AG04450 (cell line): ENCODE measurements around the gene CRIP3. TPM values are rescaled to one million over a fixed set of nuclear protein-coding genes. Genes with fewer than 3 reads are reported as not detected.

Experiments
- CTCF ChIA-PET: fragments of 300-600, 350-600 bp; formaldehyde crosslinking; extraction: SDS; loops from one replicate; lab custom pipeline; 2022; ENCODE audit warnings: antibody characterized with exemption, inconsistent platforms; lab: Charles Lee
- POLR2A ChIA-PET: fragments of 350-600 bp; formaldehyde crosslinking; extraction: SDS; loops from one replicate; lab custom pipeline; 2021; ENCODE audit warnings: antibody characterized with exemption, inconsistent platforms; lab: Yijun Ruan, JAX
- DNase-seq: peaks from one replicate; pipeline ENCODE4 v3.0.0-alpha.2; 2011; ENCODE audit warnings: low read depth, low spot score
- H3K27ac ChIP-seq: one replicate; pipeline ENCODE4 v1.5.1; 2012; ENCODE audit warnings: low read depth, low read length, control low read depth
- H3K27me3 ChIP-seq: one replicate; pipeline ENCODE4 v1.6.0; 2012; ENCODE audit warnings: low read length; ENCODE audit not compliant: control insufficient read depth, insufficient read depth
- H3K4me3 ChIP-seq: 2 replicates; pipeline ENCODE4 v1.5.1; 2011; ENCODE audit warnings: mild to moderate bottlenecking, low read depth, low read length, control low read depth
- H3K9me3 ChIP-seq: 2 replicates; pipeline ENCODE4 v1.5.1; 2012; ENCODE audit warnings: low read length; ENCODE audit not compliant: control insufficient read depth, insufficient read depth
- CTCF ChIP-seq: IDR thresholded peaks from 2 replicates; pipeline ENCODE4 v1.5.1; 2011; ENCODE audit warnings: low read depth, low read length, control low read depth, inconsistent platforms
- polyA plus RNA-seq: library from polyadenylated mRNA; depleted of rRNA; stranded (reverse); fragments of >200 nt; gene quantifications from 2 replicates; pipeline ENCODE4 v1.2.3, GENCODE V29; 2011; rRNA removed
- small RNA-seq: library from RNA; depleted of rRNA; stranded (forward); fragments of <200 nt; gene quantifications from one replicate; pipeline ENCODE3, GENCODE V24; 2012; ENCODE audit warnings: low read depth; ENCODE audit not compliant: insufficient read length

Gene CRIP3
- polyA plus RNA-seq, 1 experiment = not detected

GRCh38 chr6:43256670-43257366 is 51.8 kb downstream of the CRIP3 start:
- DNase-seq = no peak
- Histone ChIP-seq H3K9me3 (no peaks in the 10 kb centered on the region; the same call in 1 of the 2 replicates), H3K4me3 (no peak overlapping the region), H3K27ac (no peak overlapping the region), H3K27me3 (peaks cover 24% of the 10 kb centered on the region)
- ChIA-PET CTCF (no interaction called here), POLR2A (no interaction called here)
- TF ChIP-seq CTCF = no peak

Small RNA genes within 50 kb of the gene (small RNA-seq; reads per million reads assigned to genes)
- not detected for gene RPL12P47

Other genes starting within 250 kb of the CRIP3 start
- gene MRPL2, start 249.4 kb downstream of the CRIP3 start, polyA plus RNA-seq = 19.3 and 19.4 TPM in 2 replicates
- gene KLC4, start 249.2 kb downstream of the CRIP3 start, polyA plus RNA-seq = 9.1 and 10.2 TPM in 2 replicates
- 146 and 179 TPM in 2 replicates for gene PTK7, start 232.5 kb downstream of the CRIP3 start, polyA plus RNA-seq
- gene SRF, start 137.6 kb downstream of the CRIP3 start, polyA plus RNA-seq = 36.8 and 48.5 TPM in 2 replicates
- gene CUL9, start 126.6 kb downstream of the CRIP3 start, polyA plus RNA-seq = 11.5 and 11.8 TPM in 2 replicates
- 36.9 and 42.4 TPM in 2 replicates for gene DNPH1, start 79.3 kb downstream of the CRIP3 start, polyA plus RNA-seq
- gene TTBK1, start 65.3 kb downstream of the CRIP3 start, polyA plus RNA-seq = not detected in 2 replicates
- not detected in 2 replicates for gene SLC22A7, start 10.6 kb downstream of the CRIP3 start, polyA plus RNA-seq
- 12.5 and 14.9 TPM in 2 replicates for gene ZNF318, start 60.8 kb upstream of the CRIP3 start, polyA plus RNA-seq
- gene ABCC10, start 118.7 kb upstream of the CRIP3 start, polyA plus RNA-seq = 10.6 and 12.0 TPM in 2 replicates
- gene DLK2, start 146.7 kb upstream of the CRIP3 start, polyA plus RNA-seq = 0.62 and 0.86 TPM in 2 replicates
- gene TJAP1, start 168.7 kb upstream of the CRIP3 start, polyA plus RNA-seq = 18.4 and 20.4 TPM in 2 replicates
- 0.14 and 0.16 TPM in 2 replicates for gene LRRC73, start 201.5 kb upstream of the CRIP3 start, polyA plus RNA-seq
- gene YIPF3, start 208.1 kb upstream of the CRIP3 start, polyA plus RNA-seq = 241 and 262 TPM in 2 replicates
- 48.1 and 50.8 TPM in 2 replicates for gene POLR1C, start 208.3 kb upstream of the CRIP3 start, polyA plus RNA-seq